ENCODE measurements around the gene C11orf71. TPM values are rescaled to one million over a fixed set of nuclear protein-coding genes. Genes with fewer than 3 reads are reported as not detected.

Gene C11orf71
- total RNA-seq, 1 experiment from 2014 or later, result 7.9 TPM

DNA sequence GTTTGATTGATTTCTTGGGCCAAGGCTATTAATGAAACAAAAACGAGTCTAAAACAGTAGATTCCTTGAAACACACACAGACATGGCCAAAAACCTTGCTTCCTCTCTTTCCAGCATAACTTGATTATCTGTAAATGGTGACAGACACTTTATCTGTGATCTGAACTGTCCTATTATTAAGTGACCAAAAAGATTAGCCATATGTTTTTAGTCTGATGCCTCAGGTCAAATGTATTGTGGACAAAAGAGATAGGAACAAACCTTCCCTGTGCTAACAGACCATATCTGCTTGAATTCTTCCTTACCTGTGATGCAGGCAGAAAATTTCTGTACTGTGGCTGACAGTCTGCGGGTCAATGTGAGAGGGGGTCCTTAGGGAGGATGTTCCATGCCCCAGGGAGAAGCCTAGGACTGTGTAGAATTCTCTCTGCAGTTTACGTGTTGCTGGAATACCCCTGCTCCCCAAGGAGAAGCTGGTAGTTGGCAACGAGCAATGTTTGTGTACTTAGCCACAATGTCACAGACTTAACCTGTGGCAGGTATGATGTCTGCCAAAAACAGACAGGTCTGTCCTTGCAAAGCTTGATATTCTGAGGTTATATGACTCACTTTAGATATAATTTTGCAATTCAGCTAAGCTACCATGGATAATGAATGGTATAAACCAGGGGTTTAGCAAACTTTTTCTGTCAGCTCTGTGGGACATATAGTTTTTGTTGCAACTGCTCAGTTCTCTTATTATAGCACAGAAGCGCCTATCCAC lies 31.2 kb downstream of the C11orf71 start:
- in situ Hi-C loops (cut with HindIII; ENCODE audit: low pct_unique_long_range_greater_than_20kb, low sequenced_read_pairs), result no loop called here
- DNase-seq (ENCODE audit: low read depth, low spot score), result no peak

DNA sequence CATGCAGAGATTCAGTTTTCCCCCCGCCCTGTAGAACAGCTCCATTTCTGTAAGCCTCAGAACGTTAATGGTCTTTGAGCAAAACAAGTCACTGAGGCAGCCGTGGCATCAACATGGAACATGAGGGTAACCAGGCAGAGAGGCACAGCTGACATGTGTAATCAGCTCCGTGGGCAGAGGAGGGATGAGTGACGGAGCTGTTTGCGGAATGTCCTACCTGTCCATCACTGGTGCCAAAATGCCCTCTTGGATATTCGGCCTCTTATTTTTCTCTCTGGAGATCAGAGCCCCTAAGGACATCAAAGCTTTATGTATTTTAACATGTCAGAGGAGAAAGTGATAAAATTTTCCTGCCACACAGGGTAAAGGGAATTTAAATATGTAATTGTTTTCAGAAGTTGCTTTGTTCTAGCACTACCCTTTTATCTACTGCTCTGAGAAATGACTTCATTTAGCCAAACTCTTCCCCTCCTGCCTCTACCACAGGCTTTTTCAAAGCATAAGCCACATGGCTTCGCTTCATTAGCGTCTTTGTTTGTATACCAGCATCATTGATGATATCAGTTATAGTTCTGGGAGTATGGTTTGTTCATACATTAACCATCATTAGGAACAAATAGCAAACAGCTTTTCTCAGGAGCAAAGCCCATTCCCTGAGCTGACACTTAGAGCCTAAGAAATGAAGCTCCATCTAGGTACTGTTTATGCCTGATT lies 32.9 kb downstream of the C11orf71 start:
- no peak for DNase-seq (ENCODE audit: low read depth, low spot score)

DNA sequence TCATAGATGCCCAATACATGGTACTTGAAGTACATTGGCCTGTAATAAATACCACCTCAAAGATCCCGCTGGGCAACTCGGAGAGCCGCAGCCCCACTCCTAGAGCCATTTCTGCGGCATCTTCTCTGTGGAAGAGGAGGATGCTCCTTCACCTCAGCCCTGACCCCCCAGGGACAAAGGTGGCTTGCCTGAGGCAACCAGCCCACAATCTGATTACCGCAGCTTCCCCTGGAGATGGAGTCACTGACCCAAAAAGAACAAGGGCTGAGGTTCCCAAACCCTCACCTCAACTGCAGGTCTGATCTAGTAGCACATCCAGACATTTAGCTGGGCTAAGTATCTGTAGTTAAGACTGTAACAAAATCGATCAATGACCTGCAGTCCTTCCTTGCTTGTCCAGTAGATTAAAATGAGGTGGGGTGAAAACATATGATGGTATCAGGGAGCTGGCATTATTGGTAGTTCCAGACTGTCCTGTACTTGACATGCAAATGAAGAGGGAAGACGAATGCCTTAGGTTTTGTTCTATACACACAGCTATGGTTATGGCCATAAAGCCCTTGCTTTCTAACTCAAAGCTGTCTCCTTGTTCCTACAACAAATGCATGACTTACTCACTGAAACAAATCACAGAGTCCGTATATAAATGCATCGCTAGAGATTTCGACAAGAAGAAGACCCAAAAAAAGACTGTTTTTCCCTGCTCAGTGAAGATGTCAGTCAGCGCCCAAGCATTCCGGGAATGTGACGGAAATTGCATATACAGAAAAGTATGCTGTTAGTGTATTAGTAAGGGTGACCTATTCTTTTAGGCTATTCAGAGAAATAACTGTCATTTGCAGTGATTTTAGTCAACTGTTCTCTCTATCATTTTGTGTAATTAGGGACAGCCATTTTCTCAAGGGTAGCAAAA lies 33.7 kb downstream of the C11orf71 start:
- DNase-seq (ENCODE audit: low read depth, low spot score), result no peak
- in situ Hi-C loops (cut with HindIII; ENCODE audit: low pct_unique_long_range_greater_than_20kb, low sequenced_read_pairs), result no loop called here

More for the DNA sequence above, 32.9 kb downstream of the C11orf71 start:
- in situ Hi-C loops (cut with HindIII; ENCODE audit: low pct_unique_long_range_greater_than_20kb, low sequenced_read_pairs), result no loop called here

DNA sequence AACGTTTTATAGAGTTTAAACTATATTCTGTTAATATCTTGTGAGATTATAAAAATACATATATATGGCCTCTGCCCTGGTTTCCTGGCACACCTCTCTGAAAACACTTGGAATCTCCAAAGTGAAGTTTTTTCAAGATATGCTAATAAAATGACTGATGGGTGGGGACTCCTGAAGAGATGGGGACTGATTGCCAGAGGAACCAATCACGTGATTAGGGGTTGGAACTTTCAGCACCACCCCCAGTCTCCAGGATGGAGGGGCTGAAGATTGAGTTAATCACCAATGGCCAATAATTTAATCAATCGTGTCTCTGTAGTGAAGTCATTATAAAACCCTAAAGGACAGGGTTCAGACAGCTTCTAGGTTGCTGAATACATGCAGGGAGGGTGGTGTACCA lies 37.4 kb downstream of the C11orf71 start:
- in situ Hi-C loops (cut with HindIII; ENCODE audit: low pct_unique_long_range_greater_than_20kb, low sequenced_read_pairs), result no loop called here
- DNase-seq (ENCODE audit: low read depth, low spot score), result no peak

DNA sequence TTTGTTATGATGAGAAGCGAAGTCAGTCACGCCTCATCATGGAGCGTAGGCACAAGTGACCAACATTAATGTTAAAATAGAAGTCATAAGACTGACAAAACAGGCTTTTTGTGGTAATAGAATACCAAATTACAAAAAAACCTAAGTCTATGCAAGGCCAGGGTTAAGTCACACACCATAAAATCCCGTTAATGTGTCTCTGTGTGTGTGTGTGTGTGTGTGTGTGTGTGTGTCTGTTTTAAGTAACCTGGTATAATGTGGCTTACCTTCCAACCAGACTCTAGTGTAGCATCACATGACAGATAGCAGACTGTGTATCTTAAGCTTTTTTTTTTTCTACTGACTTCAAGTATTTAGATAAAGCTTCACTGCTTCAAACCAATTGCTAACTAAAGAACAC lies 38.0 kb downstream of the C11orf71 start:
- in situ Hi-C loops (cut with HindIII; ENCODE audit: low pct_unique_long_range_greater_than_20kb, low sequenced_read_pairs), result no loop called here
- no peak for DNase-seq (ENCODE audit: low read depth, low spot score)

DNA sequence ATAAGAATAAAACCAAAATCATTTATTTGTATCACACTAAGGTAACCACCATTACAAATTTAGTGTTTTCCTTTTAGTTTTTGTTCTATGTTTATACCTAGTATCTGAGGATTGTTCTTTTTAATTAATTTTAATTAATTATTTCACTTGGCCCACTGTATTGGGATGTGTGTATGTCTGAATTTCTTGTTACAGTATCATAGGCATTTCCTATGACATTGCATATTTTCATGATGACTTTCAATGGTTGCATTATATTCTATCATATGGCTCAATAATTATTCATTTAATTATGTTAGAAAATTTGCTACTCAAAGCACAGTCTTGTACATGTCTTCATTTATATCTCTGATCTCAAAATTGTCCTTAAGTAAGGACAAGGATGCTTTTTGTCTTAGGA lies 41.0 kb downstream of the C11orf71 start:
- in situ Hi-C loops (cut with HindIII; ENCODE audit: low pct_unique_long_range_greater_than_20kb, low sequenced_read_pairs), result no loop called here
- no peak for DNase-seq (ENCODE audit: low read depth, low spot score)

DNA sequence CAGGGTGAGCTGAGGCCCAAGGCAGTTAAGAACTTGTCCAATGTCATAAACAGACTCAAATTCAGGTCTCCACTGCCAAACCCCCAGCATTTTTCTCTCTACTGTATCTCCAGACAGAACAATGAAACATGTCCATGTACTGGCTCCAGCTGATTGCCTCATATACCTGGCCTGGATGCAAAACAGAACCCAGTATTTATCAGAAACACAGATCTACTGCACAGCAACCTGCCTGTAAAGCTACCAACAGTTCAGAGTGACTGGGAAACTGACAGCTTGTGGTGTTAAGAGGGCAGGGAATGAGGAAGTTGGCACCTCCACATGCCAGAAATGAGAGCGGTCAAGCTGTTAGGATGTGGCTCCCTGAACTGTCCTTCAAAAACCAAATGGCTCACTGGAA lies 41.6 kb downstream of the C11orf71 start:
- in situ Hi-C loops (cut with HindIII; ENCODE audit: low pct_unique_long_range_greater_than_20kb, low sequenced_read_pairs), result no loop called here
- DNase-seq (ENCODE audit: low read depth, low spot score), result no peak

DNA sequence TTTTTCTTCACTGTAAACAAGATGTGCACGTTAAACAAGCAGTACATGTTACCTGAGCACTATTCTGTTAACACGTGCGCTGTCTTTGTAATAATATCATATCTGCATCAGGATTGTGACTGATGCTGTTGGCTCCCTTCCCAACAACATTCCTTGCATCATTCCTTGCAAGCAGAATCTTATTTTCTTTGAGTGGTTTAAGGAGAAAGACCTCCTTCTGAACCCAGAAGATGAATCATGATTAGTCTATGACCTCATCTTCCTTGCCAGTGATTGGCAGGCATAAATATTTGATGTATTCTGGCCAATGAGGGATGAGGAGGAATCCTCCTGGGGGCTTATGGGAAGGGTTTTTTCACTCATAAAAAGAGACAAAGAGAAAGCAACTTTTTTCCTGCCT lies 46.2 kb downstream of the C11orf71 start:
- in situ Hi-C loops (cut with HindIII; ENCODE audit: low pct_unique_long_range_greater_than_20kb, low sequenced_read_pairs), result no loop called here
- no peak for DNase-seq (ENCODE audit: low read depth, low spot score)

DNA sequence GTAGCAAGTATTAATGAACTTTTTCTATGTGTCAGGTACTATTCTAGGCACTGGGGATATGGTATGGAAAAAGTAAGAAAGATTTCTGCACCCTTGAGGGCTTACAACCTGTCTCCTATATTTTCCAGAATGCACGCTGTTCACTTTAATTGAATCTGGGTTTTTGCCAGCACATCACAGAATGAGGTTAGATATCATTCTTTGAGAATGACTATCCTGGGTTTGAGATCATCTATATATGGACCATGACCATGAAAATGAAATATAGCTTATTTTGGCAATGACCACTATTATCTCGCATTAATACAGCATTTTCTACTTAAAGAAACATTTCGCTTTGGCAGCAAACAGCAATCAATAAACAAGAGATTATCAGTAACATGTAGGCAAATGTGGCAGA lies 46.9 kb downstream of the C11orf71 start:
- no peak for DNase-seq (ENCODE audit: low read depth, low spot score)
- in situ Hi-C loops (cut with HindIII; ENCODE audit: low pct_unique_long_range_greater_than_20kb, low sequenced_read_pairs), result no loop called here

DNA sequence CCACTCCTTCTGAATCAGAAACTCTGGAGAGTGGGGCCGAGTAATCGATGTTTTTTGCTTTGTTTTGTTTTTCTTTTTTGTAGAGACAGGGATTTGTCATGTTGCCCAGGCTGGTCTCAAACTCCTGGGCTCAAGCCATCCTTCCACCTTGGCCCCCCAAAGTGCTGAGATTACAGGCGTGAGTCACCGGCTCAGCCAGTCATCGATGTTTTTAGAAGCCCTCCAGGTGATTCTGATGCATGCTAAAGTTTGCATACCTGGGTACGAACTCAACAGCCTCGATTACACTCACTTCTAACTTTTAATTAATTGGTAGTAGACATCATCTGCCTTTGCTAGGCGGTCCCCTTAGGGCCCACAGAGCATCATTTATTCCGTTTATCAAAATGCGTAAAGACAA lies 50.3 kb downstream of the C11orf71 start:
- in situ Hi-C loops (cut with HindIII; ENCODE audit: low pct_unique_long_range_greater_than_20kb, low sequenced_read_pairs), result no loop called here
- DNase-seq (ENCODE audit: low read depth, low spot score), result no peak

Other genes starting within 250 kb of the C11orf71 start
- gene NNMT, start 104.1 kb downstream of the C11orf71 start, total RNA-seq (2014; rRNA removed; shearing (Covaris generic)), result 56.4 and 57.7 TPM in 2 replicates
- 23.8 and 29.0 TPM in 2 replicates for gene RBM7, start 155 bp upstream of the C11orf71 start, total RNA-seq (2014; rRNA removed; shearing (Covaris generic))
- gene REXO2, start 39.0 kb upstream of the C11orf71 start, total RNA-seq (2014; rRNA removed; shearing (Covaris generic)), result 108 and 118 TPM in 2 replicates
- gene NXPE1, start 159.4 kb upstream of the C11orf71 start, total RNA-seq (2014; rRNA removed; shearing (Covaris generic)), result not detected in 2 replicates
- not detected in 2 replicates for gene NXPE4, start 195.3 kb upstream of the C11orf71 start, total RNA-seq (2014; rRNA removed; shearing (Covaris generic))

Measured in SK-MEL-5 (cell line).